Suprapubic skin (tissue), 4 donors: ENCODE measurements around the gene TEKT5. TPM values are rescaled to one million over a fixed set of nuclear protein-coding genes. Genes with fewer than 3 reads are reported as not detected.

Experiments
- DNase-seq, 2 donors: peaks; one replicate each; pipeline ENCODE4 v3.0.0-alpha.2; 2019; ENCODE audit warnings: low spot score in 2 of 2
- H3K27ac ChIP-seq: fragments of 200-600 bp; sonication (generic); one replicate; pipeline ENCODE4 v1.5.1; 2019
- H3K27me3 ChIP-seq: fragments of 200-600 bp; sonication (generic); one replicate; pipeline ENCODE4 v1.5.1; 2019
- H3K36me3 ChIP-seq: fragments of 200-600 bp; sonication (generic); one replicate; pipeline ENCODE4 v1.5.1; 2019
- H3K4me1 ChIP-seq: fragments of 200-600 bp; sonication (generic); one replicate; pipeline ENCODE4 v1.5.1; 2019
- H3K4me3 ChIP-seq: fragments of 200-600 bp; sonication (generic); one replicate; pipeline ENCODE4 v1.5.1; 2019; ENCODE audit warnings: mild to moderate bottlenecking
- H3K9me3 ChIP-seq: fragments of 200-600 bp; sonication (generic); one replicate; pipeline ENCODE4 v1.5.1; 2019
- EP300 ChIP-seq: sonication (generic); formaldehyde crosslinking; IDR thresholded peaks from one replicate; pipeline ENCODE4 v1.6.1; 2017; ENCODE audit warnings: antibody characterized with exemption
- POLR2A ChIP-seq, 2 donors: fragments of 450-650 bp; IDR thresholded peaks; one replicate each; pipeline ENCODE4 v1.6.1; 2017; ENCODE audit warnings: antibody characterized with exemption in 2 of 2, mild to moderate bottlenecking in 2 of 2, moderate library complexity in 2 of 2
- POLR2AphosphoS5 ChIP-seq, 3 donors: sonication (generic); formaldehyde crosslinking; IDR thresholded peaks; one replicate each; pipeline ENCODE4 v1.6.1; 2017; ENCODE audit warnings: antibody characterized with exemption in 3 of 3
- WGBS: methylation state at CpG from one replicate; pipeline ENCODE4 v1.1.5; 2018; 5-methylcytosine and 5-hydroxymethylcytosine counted together
- total RNA-seq, 4 donors: library from RNA; depleted of rRNA; stranded (reverse); fragments of >200 nt; gene quantifications; one replicate each; pipeline ENCODE4 v1.1.0, GENCODE V29; 2016
- TF ChIP-seq, protein P1 (sequence below), 2 donors: fragments of 200-600 bp in 1 of 2; fragments of 450-650 bp in 1 of 2; sonication (generic) in 1 of 2; IDR thresholded peaks; one replicate each; pipeline ENCODE4 v1.5.1; 2016 to 2019; ENCODE audit warnings: antibody characterized with exemption in 2 of 2, mild to moderate bottlenecking in 1 of 2, moderate library complexity in 1 of 2

TEKT5 gene
- total RNA-seq, 4 donors from 2014 or later: 0.64 to 2.3 TPM; not detected in 2

DNA sequence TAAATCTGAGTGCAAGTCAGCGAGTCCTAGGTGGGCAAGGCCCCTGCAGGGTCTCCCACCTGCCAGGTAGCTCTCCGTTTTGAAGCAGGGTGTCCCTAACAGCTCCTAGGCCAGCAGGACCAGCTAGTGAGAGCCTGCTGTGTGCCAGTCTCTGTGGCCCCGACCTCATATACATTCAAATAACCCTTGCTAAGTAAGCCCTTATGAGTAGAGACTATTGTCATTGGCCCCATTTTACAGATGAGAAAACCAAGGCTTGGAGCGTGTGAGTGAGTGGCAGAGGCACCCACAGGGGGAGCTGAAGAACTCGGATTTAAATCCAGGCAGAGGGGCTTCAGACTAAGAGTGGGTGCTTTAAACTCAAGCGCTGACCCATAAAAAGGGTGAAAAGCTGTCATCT, 74.6 kb downstream of the TEKT5 start:
- Histone ChIP-seq H3K27me3 (no peaks in the 10 kb centered on the region), H3K4me3 (no peak overlapping the region), H3K36me3 (no peaks in the 10 kb centered on the region), H3K27ac (no peak overlapping the region), H3K9me3 (no peaks in the 10 kb centered on the region), H3K4me1 (peaks cover 37% of the 10 kb centered on the region)
- no peak for DNase-seq
- TF ChIP-seq EP300 (no peak), POLR2AphosphoS5 (IDR thresholded peaks at IDR 0.05) (no peak), POLR2A (IDR thresholded peaks at IDR 0.05) (no peak)
- TF ChIP-seq, protein P1, sequence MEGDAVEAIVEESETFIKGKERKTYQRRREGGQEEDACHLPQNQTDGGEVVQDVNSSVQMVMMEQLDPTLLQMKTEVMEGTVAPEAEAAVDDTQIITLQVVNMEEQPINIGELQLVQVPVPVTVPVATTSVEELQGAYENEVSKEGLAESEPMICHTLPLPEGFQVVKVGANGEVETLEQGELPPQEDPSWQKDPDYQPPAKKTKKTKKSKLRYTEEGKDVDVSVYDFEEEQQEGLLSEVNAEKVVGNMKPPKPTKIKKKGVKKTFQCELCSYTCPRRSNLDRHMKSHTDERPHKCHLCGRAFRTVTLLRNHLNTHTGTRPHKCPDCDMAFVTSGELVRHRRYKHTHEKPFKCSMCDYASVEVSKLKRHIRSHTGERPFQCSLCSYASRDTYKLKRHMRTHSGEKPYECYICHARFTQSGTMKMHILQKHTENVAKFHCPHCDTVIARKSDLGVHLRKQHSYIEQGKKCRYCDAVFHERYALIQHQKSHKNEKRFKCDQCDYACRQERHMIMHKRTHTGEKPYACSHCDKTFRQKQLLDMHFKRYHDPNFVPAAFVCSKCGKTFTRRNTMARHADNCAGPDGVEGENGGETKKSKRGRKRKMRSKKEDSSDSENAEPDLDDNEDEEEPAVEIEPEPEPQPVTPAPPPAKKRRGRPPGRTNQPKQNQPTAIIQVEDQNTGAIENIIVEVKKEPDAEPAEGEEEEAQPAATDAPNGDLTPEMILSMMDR (IDR thresholded peaks at IDR 0.05): no peak
- 84% methylated on average over 6 of the region's 6 CpGs for WGBS

DNA sequence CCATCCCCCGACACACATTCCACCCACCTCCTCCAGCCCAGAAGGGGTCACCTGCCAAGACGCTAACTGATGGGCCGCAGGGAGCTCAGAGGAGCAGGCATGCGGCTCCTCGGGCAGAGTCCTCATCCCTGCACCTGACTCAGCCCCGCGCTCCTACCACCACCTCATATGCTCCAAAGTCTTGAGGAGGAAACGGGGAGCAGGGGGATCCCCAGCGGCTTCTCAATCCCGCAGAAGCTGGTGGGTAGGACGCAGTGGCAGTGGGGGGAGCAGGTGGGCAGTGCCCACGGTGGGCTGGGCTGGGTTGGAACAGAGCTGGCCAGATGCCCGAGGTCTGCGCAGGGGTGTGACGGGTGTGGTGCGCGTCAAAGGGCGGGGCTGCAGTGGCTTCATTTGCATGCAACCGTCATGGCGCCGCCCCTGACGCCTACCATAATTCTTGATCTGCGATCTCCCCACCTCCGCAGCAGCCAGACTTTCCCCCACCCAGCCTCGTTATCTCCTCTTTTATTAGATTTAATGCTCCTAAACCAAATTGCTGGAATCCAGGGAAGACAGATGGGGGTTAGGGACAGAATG, 75.4 kb downstream of the TEKT5 start:
- H3K9me3 ChIP-seq: no peaks in the 10 kb centered on the region
- TF ChIP-seq, protein P1 (IDR thresholded peaks at IDR 0.05): no peak
- TF ChIP-seq POLR2A (IDR thresholded peaks at IDR 0.05): no peak
- TF ChIP-seq POLR2AphosphoS5 (IDR thresholded peaks at IDR 0.05): no peak
- no peak for TF ChIP-seq EP300
- no peak for DNase-seq
- peaks cover 37% of the 10 kb centered on the region for H3K4me1 ChIP-seq
- H3K36me3 ChIP-seq: no peaks in the 10 kb centered on the region
- no peaks in the 10 kb centered on the region for H3K27me3 ChIP-seq
- H3K27ac ChIP-seq: peak overlapping the region; percentile 59
- 26% methylated on average over 15 of the region's 25 CpGs for WGBS
- H3K4me3 ChIP-seq: peak overlapping the region; percentile 20

DNA sequence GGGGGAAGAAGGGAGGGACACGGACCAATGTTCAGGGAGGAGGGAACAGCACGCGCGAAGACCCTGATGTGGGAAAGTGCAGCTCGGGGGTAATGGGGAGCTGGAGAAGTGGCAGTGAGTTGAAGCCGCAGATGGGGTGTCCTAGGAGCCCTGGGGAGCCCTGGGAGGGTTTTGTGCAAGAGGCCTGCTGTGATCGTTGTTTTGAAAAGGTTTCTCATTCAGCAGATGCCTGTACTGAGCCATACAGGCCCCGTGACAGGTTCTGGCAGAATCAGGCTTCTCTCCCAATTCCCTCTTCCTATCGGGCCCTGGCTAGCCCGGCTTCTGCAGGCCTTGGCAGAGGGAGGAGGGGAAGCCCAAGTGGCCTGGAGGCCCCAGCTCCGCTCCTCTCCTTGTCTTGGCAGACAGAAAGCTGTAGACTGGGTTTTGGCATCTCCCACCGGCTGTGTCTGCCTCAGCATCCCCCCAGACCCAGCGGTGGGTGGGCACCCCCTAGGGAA, 76.0 kb downstream of the TEKT5 start:
- 35% methylated on average over 12 of the region's 13 CpGs for WGBS

DNA sequence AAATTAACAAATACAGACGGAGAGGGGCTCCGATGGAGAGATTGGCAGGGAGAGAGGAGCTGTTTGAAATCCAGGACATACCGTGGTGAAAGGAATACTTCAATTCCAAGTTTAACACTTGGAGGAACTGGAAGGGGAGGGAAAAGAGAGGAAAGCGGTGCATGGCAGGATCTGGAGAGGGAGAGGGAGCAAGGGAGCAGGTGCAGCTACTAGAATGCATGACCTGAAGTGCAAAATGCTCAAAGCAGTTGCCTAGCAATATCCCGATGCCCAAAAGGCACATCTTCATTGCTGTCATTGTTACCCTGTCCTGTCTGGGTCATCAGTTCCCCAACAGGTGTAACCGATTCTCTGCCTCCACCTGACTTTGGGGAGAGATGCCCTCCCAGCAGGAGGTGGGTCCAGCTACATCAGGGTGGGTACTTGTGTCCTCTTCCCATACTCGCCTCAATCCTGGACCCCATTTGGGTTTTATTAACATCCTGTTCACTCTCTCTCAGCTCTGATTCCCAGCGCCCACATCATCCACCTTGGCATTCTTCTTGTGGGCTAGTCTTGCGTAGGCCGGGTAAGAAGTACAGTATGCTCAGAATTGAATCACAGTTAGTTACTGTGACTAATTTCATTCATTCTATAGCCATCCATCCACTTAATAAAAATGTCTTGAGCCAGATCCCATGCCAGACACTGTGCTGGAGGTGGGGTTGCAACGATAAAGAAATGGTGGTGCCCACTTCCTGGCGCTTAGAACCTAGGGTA, 76.9 kb downstream of the TEKT5 start:
- peaks cover 37% of the 10 kb centered on the region for H3K4me1 ChIP-seq
- 58% methylated on average over 11 of the region's 12 CpGs for WGBS
- DNase-seq: no peak
- no peaks in the 10 kb centered on the region for H3K36me3 ChIP-seq
- H3K27me3 ChIP-seq: no peaks in the 10 kb centered on the region
- no peaks in the 10 kb centered on the region for H3K9me3 ChIP-seq
- H3K27ac ChIP-seq: peak overlapping the region; percentile 61
- TF ChIP-seq POLR2AphosphoS5 (IDR thresholded peaks at IDR 0.05): no peak
- TF ChIP-seq POLR2A (IDR thresholded peaks at IDR 0.05): no peak
- TF ChIP-seq EP300: no peak
- TF ChIP-seq, protein P1 (IDR thresholded peaks at IDR 0.05): no peak
- H3K4me3 ChIP-seq: no peak overlapping the region

More for the DNA sequence above, 76.0 kb downstream of the TEKT5 start:
- no peaks in the 10 kb centered on the region for H3K27me3 ChIP-seq
- peak overlapping the region; percentile 20 for H3K4me3 ChIP-seq
- DNase-seq: no peak
- H3K36me3 ChIP-seq: no peaks in the 10 kb centered on the region
- TF ChIP-seq, protein P1 (IDR thresholded peaks at IDR 0.05): no peak
- TF ChIP-seq EP300 (no peak), POLR2A (IDR thresholded peaks at IDR 0.05) (no peak), POLR2AphosphoS5 (IDR thresholded peaks at IDR 0.05) (no peak)
- peak overlapping the region; percentile 59 for H3K27ac ChIP-seq
- H3K4me1 ChIP-seq: peaks cover 37% of the 10 kb centered on the region
- H3K9me3 ChIP-seq: no peaks in the 10 kb centered on the region
